H1 (cell line): ENCODE measurements around the gene TOR1B. TPM values are rescaled to one million over a fixed set of nuclear protein-coding genes. Genes with fewer than 3 reads are reported as not detected.

Source experiments
- CTCF ChIA-PET: fragments of 300-600 bp; sonication (Branson Sonifier 250); formaldehyde crosslinking; loops from one replicate; lab custom pipeline; 2021; ENCODE audit not compliant: partially characterized antibody; lab: Charles Lee
- POLR2A ChIA-PET: fragments of 300-600 bp; sonication (Branson Sonifier 250); formaldehyde crosslinking; loops from one replicate; lab custom pipeline; 2021; ENCODE audit warnings: inconsistent platforms; ENCODE audit not compliant: partially characterized antibody; lab: Charles Lee
- DNase-seq, 2 experiments: peaks; one replicate each; pipeline versions ENCODE4 v3.0.0 to v3.0.0-alpha.2; 2010 to 2022; ENCODE audit warnings: low spot score in 2 of 2, low read depth in 1 of 2, mixed read lengths in 1 of 2
- FAIRE-seq: peaks from 2 replicates; lab custom pipeline; 2011; peaks lifted over from hg19 to GRCh38; lab: Jason Lieb, UNC
- H2AFZ ChIP-seq: 2 replicates; pipeline ENCODE4 v1.8.1; 2012; ENCODE audit warnings: low read length, inconsistent platforms
- H2AK5ac ChIP-seq: 2 replicates; pipeline ENCODE4 v1.6.1; 2013; ENCODE audit warnings: low read depth, low read length
- H2BK120ac ChIP-seq: replicated peaks from 2 replicates; pipeline ENCODE3; 2013; ENCODE audit warnings: low read depth, low read length, inconsistent platforms
- H2BK12ac ChIP-seq: 2 replicates; pipeline ENCODE4 v1.6.1; 2013; ENCODE audit warnings: low read depth, low read length
- H2BK15ac ChIP-seq: 2 replicates; pipeline ENCODE4 v1.6.1; 2013; ENCODE audit warnings: low read length
- H2BK20ac ChIP-seq: 2 replicates; pipeline ENCODE4 v1.6.1; 2013; ENCODE audit warnings: low read length
- H2BK5ac ChIP-seq: 2 replicates; pipeline ENCODE4 v1.6.1; 2013; ENCODE audit warnings: low read depth, low read length
- H3K14ac ChIP-seq: 2 replicates; pipeline ENCODE4 v1.6.1; 2013; ENCODE audit warnings: inconsistent platforms; ENCODE audit not compliant: insufficient read length
- H3K18ac ChIP-seq: 2 replicates; pipeline ENCODE4 v1.6.1; 2013; ENCODE audit warnings: low read length; ENCODE audit errors: extremely low read depth
- H3K23ac ChIP-seq: 2 replicates; pipeline ENCODE4 v1.6.1; 2013; ENCODE audit warnings: inconsistent platforms; ENCODE audit not compliant: insufficient read length
- H3K23me2 ChIP-seq: 2 replicates; pipeline ENCODE4 v1.6.1; 2013; ENCODE audit warnings: low read depth, low read length
- H3K27ac ChIP-seq: 2 replicates; pipeline ENCODE4 v1.6.1; 2011; ENCODE audit warnings: low read depth, low read length, inconsistent platforms
- H3K27me3 ChIP-seq, 4 experiments: replicated peaks in 1 of 4; 1 replicate in 1 of 4; 2 replicates in 3 of 4; pipeline versions ENCODE4 v1.6.1 to v1.8.1; 2011 to 2013; ENCODE audit warnings: low read length in 3 of 4, mild to moderate bottlenecking in 3 of 4, inconsistent platforms in 2 of 4, mixed read lengths in 2 of 4, moderate library complexity in 1 of 4; ENCODE audit not compliant: control insufficient read depth in 3 of 4, insufficient read depth in 3 of 4; ENCODE audit errors: extremely low read depth in 1 of 4
- H3K36me3 ChIP-seq, 4 experiments: 2 replicates each; pipeline versions ENCODE4 v1.6.1 to v1.8.1; 2011 to 2013; ENCODE audit warnings: mild to moderate bottlenecking in 4 of 4, low read length in 3 of 4, moderate library complexity in 2 of 4, control low read depth in 1 of 4, inconsistent platforms in 1 of 4; ENCODE audit not compliant: insufficient read depth in 4 of 4, control insufficient read depth in 2 of 4
- H3K4ac ChIP-seq: replicated peaks from 2 replicates; pipeline ENCODE3; 2013; ENCODE audit warnings: low read length, low read depth, mixed read lengths, inconsistent platforms; ENCODE audit not compliant: insufficient read length
- H3K4me1 ChIP-seq, 4 experiments: replicated peaks in 1 of 4; 1 replicate in 1 of 4; 2 replicates in 3 of 4; pipeline versions ENCODE4 v1.6.1 to v1.8.1; 2011 to 2013; ENCODE audit warnings: low read length in 3 of 4, inconsistent platforms in 2 of 4, mixed read lengths in 1 of 4; ENCODE audit not compliant: insufficient read depth in 4 of 4, control insufficient read depth in 3 of 4
- H3K4me2 ChIP-seq, 2 experiments: 2 replicates each; pipeline versions ENCODE4 v1.6.1 to v1.8.1; 2011 to 2013; ENCODE audit warnings: low read depth in 2 of 2, low read length in 2 of 2, control low read depth in 1 of 2, inconsistent platforms in 1 of 2, mild to moderate bottlenecking in 1 of 2; ENCODE audit not compliant: insufficient read depth in 1 of 2
- H3K4me3 ChIP-seq, 4 experiments: fragments of 200-600, 300-600 bp in 1 of 4; sonication (generic), shearing (Covaris generic), sonication (Bioruptor Twin) in 1 of 4; 2 replicates each; pipeline versions ENCODE4 v1.5.1 to v1.8.1; 2011 to 2016; ENCODE audit warnings: low read length in 4 of 4, low read depth in 3 of 4, control low read depth in 2 of 4, inconsistent platforms in 2 of 4, mild to moderate bottlenecking in 2 of 4, mixed read lengths in 1 of 4, moderate library complexity in 1 of 4; ENCODE audit not compliant: insufficient read depth in 2 of 4; ENCODE audit errors: extremely low read depth in 1 of 4
- H3K56ac ChIP-seq: replicated peaks from 2 replicates; pipeline ENCODE3; 2013; ENCODE audit warnings: low read depth, mild to moderate bottlenecking, mixed read lengths, low read length, inconsistent platforms; ENCODE audit not compliant: insufficient read length
- H3K79me1 ChIP-seq: 2 replicates; pipeline ENCODE4 v1.6.1; 2013; ENCODE audit warnings: low read depth, low read length, control low read depth
- H3K79me2 ChIP-seq, 2 experiments: 2 replicates each; pipeline versions ENCODE4 v1.6.1 to v1.8.1; 2012 to 2013; ENCODE audit warnings: low read length in 2 of 2, mild to moderate bottlenecking in 2 of 2, inconsistent platforms in 1 of 2; ENCODE audit not compliant: insufficient read depth in 2 of 2, control insufficient read depth in 1 of 2
- H3K9ac ChIP-seq, 4 experiments: replicated peaks in 1 of 4; 1 replicate in 1 of 4; 2 replicates in 3 of 4; pipeline versions ENCODE4 v1.6.1 to v1.8.1; 2011 to 2013; ENCODE audit warnings: low read depth in 3 of 4, low read length in 3 of 4, control low read depth in 2 of 4, mild to moderate bottlenecking in 2 of 4, moderate library complexity in 2 of 4, inconsistent platforms in 1 of 4; ENCODE audit errors: extremely low read depth in 1 of 4
- H3K9me3 ChIP-seq, 2 experiments: 2 replicates each; pipeline versions ENCODE4 v1.6.1 to v1.8.1; 2012 to 2013; ENCODE audit warnings: mild to moderate bottlenecking in 2 of 2, moderate library complexity in 2 of 2, control low read depth in 1 of 2, inconsistent platforms in 1 of 2, low read depth in 1 of 2, low read length in 1 of 2, mixed read lengths in 1 of 2; ENCODE audit not compliant: insufficient read depth in 2 of 2
- H4K20me1 ChIP-seq, 2 experiments: replicated peaks in 1 of 2; 2 replicates each; pipeline versions ENCODE3 to v1.8.1; 2011 to 2013; ENCODE audit warnings: inconsistent platforms in 2 of 2, low read length in 2 of 2, mild to moderate bottlenecking in 1 of 2; ENCODE audit not compliant: insufficient read depth in 2 of 2, control insufficient read depth in 1 of 2
- H4K5ac ChIP-seq: 2 replicates; pipeline ENCODE4 v1.6.1; 2013; ENCODE audit warnings: low read length, low read depth, mixed read lengths, inconsistent platforms; ENCODE audit not compliant: insufficient read length
- H4K8ac ChIP-seq: 2 replicates; pipeline ENCODE4 v1.8.0; 2013; ENCODE audit warnings: mild to moderate bottlenecking, moderate library complexity, low read length, inconsistent platforms; ENCODE audit not compliant: insufficient read depth; ENCODE audit errors: extremely low read depth
- H4K91ac ChIP-seq: replicated peaks from 2 replicates; pipeline ENCODE3; 2013; ENCODE audit warnings: low read length, mixed read lengths, inconsistent platforms; ENCODE audit not compliant: insufficient read length
- CHD1 ChIP-seq: IDR thresholded peaks from 2 replicates; pipeline ENCODE4 v1.6.1; 2012; ENCODE audit warnings: low read depth, low read length, improper control_type of control experiment
- EZH2 ChIP-seq: fragments of 200-600 bp; sonication (generic); IDR thresholded peaks from 2 replicates; pipeline ENCODE4 v1.7.1; 2012; ENCODE audit warnings: low read depth, mild to moderate bottlenecking, moderate library complexity, low read length, inconsistent platforms; ENCODE audit not compliant: severe bottlenecking
- SP1 ChIP-seq: IDR thresholded peaks from 2 replicates; pipeline ENCODE4 v1.6.1; 2011; ENCODE audit warnings: low read depth, low read length
- TCF12 ChIP-seq: IDR thresholded peaks from 2 replicates; pipeline ENCODE4 v1.6.1; 2011; ENCODE audit warnings: low read depth, mild to moderate bottlenecking, low read length
- WGBS, 2 experiments: shearing (Covaris generic) in 1 of 2; methylation state at CpG; one replicate each; pipeline versions ENCODE4 v1.1.6 to v1.1.7; 2013 to 2015; ENCODE audit warnings: low lambda C conversion rate in 2 of 2, mixed read lengths in 2 of 2, inconsistent platforms in 1 of 2, low coverage in 1 of 2, missing lambda C conversion rate in 1 of 2; ENCODE audit not compliant: insufficient replicate concordance in 2 of 2, insufficient coverage in 1 of 2, insufficient read length in 1 of 2; ENCODE audit errors: extremely low coverage in 1 of 2, missing lambda C conversion rate in 1 of 2; 5-methylcytosine and 5-hydroxymethylcytosine counted together
- polyA plus RNA-seq, 7 experiments: library from polyadenylated mRNA; depleted of rRNA in 3 of 7; stranded (reverse) in 5 of 7; unstranded in 2 of 7; fragments of >200 nt in 5 of 7; fragments of 200-250 nt in 2 of 7; gene quantifications; 1 replicate in 5 of 7; 2 replicates in 1 of 7; 4 replicates in 1 of 7; pipeline versions ENCODE4 v1.2.1 to v1.2.3, GENCODE V29; 2011 to 2013; ENCODE audit warnings: missing spikeins in 2 of 7, mixed read lengths in 2 of 7
- total RNA-seq: library from RNA; stranded (reverse); fragmentation: NEBNext Ultra II Directional; extraction: Animal tissue kit (Norgen Biotek cat#: 25700); gene quantifications from 2 replicates; pipeline ENCODE4 v1.2.1, GENCODE V29; 2021
- TF ChIP-seq, protein P1 (sequence below): IDR thresholded peaks from 2 replicates; pipeline ENCODE4 v1.6.1; 2011; ENCODE audit warnings: low read length, improper control_type of control experiment
- TF ChIP-seq, protein P2 (sequence below): IDR thresholded peaks from 2 replicates; pipeline ENCODE4 v1.6.1; 2012; ENCODE audit warnings: low read length, inconsistent platforms

The TOR1B gene
- total and polyA plus RNA-seq, 2 of the 8 experiments (the other 6 are each of a cell fraction or from before 2014, with no cell fraction given), result 11.4 to 17.4 TPM

DNA sequence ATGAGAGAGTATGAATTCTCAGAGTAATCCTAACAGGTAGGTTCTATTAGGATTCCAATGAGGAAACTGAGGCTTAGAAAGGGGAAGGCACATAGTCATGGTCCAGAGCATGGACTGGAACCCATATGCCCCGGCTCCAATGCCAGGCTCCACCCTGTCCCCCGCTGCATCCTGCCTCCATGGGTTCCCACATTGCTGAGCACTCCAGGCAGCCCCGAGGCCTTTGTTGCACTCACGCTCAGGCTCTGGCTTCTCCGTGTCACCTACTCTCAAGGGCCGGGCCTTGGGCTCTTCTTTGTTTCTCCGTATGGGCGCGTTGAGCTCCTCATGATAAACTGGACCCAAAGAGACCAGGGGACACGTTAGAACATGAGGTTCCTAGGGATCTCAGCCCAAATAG, 26.0 kb downstream of the TOR1B start:
- no peak overlapping the region for H4K8ac ChIP-seq
- WGBS, 2 experiments, result 95% methylated on average over 10 of the region's 10 CpGs; no CpG with 5 or more reads in 1 of the 2 experiments
- no peak overlapping the region for H3K56ac ChIP-seq
- no peak overlapping the region for H3K14ac ChIP-seq
- no peak overlapping the region for H4K91ac ChIP-seq
- no peak overlapping the region for H4K5ac ChIP-seq
- H2AK5ac ChIP-seq, result no peak overlapping the region
- peaks cover 15 to 37% (median 29%) of the 10 kb centered on the region in 4 experiments; a peak in 7 of 8 replicates for H3K36me3 ChIP-seq
- no peak overlapping the region for H3K27ac ChIP-seq
- no peak overlapping the region for H3K23ac ChIP-seq
- ChIA-PET POLR2A (no interaction called here), CTCF (no interaction called here)
- H3K27me3 ChIP-seq, result no peaks in the 10 kb centered on the region; a peak in 1 of 7 replicates
- H2BK12ac ChIP-seq, result no peak overlapping the region
- TF ChIP-seq, protein P1, sequence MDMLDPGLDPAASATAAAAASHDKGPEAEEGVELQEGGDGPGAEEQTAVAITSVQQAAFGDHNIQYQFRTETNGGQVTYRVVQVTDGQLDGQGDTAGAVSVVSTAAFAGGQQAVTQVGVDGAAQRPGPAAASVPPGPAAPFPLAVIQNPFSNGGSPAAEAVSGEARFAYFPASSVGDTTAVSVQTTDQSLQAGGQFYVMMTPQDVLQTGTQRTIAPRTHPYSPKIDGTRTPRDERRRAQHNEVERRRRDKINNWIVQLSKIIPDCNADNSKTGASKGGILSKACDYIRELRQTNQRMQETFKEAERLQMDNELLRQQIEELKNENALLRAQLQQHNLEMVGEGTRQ, result no peak
- TF ChIP-seq TCF12 (no peak), EZH2 (no peak), SP1 (no peak), CHD1 (no peak)
- TF ChIP-seq, protein P2, sequence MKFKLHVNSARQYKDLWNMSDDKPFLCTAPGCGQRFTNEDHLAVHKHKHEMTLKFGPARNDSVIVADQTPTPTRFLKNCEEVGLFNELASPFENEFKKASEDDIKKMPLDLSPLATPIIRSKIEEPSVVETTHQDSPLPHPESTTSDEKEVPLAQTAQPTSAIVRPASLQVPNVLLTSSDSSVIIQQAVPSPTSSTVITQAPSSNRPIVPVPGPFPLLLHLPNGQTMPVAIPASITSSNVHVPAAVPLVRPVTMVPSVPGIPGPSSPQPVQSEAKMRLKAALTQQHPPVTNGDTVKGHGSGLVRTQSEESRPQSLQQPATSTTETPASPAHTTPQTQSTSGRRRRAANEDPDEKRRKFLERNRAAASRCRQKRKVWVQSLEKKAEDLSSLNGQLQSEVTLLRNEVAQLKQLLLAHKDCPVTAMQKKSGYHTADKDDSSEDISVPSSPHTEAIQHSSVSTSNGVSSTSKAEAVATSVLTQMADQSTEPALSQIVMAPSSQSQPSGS, result no peak
- no peak overlapping the region for H3K4me2 ChIP-seq
- FAIRE-seq, result no peak
- H3K9me3 ChIP-seq, result no peaks in the 10 kb centered on the region
- H4K20me1 ChIP-seq, result peaks cover 1 to 2% of the 10 kb centered on the region in 2 experiments
- DNase-seq, result no peak
- no peak overlapping the region for H3K9ac ChIP-seq
- H3K79me2 ChIP-seq, result peaks cover 0 to 3% of the 10 kb centered on the region in 2 experiments; a peak in 2 of 4 replicates
- H2BK15ac ChIP-seq, result no peak overlapping the region
- no peak overlapping the region for H3K4me3 ChIP-seq
- no peak overlapping the region for H3K18ac ChIP-seq
- no peaks in the 10 kb centered on the region for H3K23me2 ChIP-seq
- no peak overlapping the region for H2BK120ac ChIP-seq
- no peak overlapping the region for H3K4ac ChIP-seq
- H2AFZ ChIP-seq, result no peak overlapping the region
- no peaks in the 10 kb centered on the region for H3K79me1 ChIP-seq
- no peak overlapping the region for H2BK20ac ChIP-seq
- no peak overlapping the region for H2BK5ac ChIP-seq
- no peaks in the 10 kb centered on the region for H3K4me1 ChIP-seq
